Measurements from ENCODE around the gene SACS.

Gene SACS, protein sequence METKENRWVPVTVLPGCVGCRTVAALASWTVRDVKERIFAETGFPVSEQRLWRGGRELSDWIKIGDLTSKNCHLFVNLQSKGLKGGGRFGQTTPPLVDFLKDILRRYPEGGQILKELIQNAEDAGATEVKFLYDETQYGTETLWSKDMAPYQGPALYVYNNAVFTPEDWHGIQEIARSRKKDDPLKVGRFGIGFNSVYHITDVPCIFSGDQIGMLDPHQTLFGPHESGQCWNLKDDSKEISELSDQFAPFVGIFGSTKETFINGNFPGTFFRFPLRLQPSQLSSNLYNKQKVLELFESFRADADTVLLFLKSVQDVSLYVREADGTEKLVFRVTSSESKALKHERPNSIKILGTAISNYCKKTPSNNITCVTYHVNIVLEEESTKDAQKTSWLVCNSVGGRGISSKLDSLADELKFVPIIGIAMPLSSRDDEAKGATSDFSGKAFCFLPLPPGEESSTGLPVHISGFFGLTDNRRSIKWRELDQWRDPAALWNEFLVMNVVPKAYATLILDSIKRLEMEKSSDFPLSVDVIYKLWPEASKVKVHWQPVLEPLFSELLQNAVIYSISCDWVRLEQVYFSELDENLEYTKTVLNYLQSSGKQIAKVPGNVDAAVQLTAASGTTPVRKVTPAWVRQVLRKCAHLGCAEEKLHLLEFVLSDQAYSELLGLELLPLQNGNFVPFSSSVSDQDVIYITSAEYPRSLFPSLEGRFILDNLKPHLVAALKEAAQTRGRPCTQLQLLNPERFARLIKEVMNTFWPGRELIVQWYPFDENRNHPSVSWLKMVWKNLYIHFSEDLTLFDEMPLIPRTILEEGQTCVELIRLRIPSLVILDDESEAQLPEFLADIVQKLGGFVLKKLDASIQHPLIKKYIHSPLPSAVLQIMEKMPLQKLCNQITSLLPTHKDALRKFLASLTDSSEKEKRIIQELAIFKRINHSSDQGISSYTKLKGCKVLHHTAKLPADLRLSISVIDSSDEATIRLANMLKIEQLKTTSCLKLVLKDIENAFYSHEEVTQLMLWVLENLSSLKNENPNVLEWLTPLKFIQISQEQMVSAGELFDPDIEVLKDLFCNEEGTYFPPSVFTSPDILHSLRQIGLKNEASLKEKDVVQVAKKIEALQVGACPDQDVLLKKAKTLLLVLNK (N-terminal part only)

GRCh38 chr13:23433171-23434153 is at the start of gene SACS:
Gene SACS (minus strand): TSS chr13:23433702. CDS start chr13:23411239, 22,463 bp downstream.
- DNase-seq: no peak

DNA sequence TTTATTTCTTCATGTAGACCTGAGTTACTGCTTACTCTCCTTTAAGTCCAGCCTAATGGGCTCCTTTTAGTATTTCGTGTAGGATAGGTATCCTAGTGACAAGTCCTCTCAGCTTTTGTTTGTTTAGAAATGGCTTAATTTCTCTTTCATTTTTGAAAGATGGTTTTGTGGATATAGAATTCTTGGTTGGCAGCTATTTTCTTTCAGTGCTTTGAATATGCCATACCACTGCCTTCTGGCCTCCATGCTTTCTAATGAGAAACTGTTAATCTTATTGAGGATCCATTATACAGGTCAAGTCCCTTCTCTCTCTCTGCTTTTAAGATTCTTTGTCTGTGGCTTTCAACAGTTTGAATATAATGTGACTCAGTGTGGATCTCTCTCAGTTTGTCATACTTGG is 46.8 kb upstream of the SACS start:
- no peak for DNase-seq

DNA sequence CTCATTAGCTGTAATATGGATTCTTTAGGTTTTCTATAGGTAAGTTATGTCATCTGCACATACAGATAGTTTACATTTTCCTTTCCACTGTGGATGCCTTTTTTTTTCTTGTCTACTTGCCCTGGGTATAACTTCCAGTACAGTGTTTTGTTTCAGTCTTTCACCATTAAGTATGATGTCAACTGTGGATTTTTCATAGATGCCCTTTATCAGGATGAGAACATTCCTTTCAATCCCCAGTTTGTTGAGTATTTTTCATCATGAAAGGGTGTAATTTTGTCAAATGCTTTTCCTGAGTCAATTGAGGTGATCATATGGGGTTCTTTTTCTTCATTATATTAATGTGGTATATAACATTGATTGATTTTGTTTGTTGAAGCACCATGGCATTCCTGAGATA is 43.6 kb upstream of the SACS start:
- no peak for DNase-seq

- DNase-seq: no peak
These were observed 39.7 kb upstream of the SACS start for GRCh38 chr13:23473221-23473620.

- no peak for DNase-seq
These were observed 38.7 kb upstream of the SACS start for GRCh38 chr13:23472189-23472588.

- DNase-seq: no peak
These were observed 37.5 kb upstream of the SACS start for GRCh38 chr13:23470790-23471614.

- no peak for DNase-seq
These were observed 36.5 kb upstream of the SACS start for GRCh38 chr13:23469951-23470421.

DNA sequence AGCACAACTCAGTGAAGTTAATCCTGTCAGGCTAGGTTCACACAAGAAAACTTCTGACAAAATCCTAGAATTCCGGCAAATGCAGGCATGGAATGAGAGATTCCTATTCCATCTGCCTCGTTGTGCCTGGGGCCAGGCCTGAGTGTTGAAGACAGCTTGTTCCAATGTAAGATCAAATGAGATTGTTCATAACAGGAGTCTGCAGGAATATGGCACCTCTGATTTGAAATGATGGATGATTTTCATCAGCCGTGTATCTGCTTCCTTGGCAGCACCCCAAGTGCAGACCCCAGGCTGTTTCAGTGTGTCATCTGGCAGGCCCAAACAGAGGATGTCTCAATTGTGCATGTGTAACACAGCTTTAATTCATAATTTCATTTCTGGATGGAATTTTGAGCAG is 35.3 kb upstream of the SACS start:
- no peak for DNase-seq

GRCh38 chr13:23467932-23468278 is 34.4 kb upstream of the SACS start:
- no peak for DNase-seq

- DNase-seq: no peak
These were observed 33.8 kb upstream of the SACS start for GRCh38 chr13:23467048-23467931.

DNA sequence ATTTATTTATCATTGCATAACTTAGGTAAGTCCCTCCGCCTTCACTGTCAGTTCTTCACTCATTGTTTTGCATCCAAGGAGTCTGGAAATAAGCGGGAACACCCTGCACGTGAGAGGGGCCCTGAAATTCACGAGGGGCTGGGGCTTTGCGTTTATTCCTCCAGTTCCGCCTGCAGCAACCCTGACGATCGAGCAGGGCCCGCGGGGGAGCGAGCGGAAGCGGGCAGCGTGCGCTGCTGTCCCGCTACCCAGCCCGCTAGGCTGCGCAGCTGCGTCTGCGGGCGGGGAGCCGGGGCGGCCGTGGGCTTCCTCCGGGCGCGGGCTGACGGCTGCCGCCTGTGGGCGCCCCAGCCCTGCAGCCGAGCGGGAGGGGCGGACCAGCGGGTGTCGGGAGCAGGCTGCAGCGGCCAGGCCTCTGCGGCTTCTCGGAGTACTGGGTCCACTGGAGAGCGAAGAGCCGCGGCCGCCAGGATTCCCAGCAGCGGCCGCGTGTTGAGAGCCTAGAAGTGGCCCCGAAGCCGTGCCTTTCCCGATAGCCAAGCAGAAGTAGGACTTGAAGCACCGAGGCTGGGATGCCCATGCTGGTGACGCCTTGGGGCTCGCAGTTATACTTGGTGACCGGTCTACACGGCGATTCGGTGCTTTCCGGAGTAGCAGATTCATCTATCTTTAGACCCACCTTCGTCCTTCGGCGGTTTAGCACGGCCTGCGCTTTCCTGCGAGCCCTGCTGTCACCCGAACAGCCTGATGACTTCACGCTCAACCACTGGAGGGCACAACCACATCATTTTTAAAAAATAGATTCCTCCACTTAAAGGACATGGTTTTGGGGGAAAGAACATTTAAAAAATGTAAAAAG is 32.9 kb upstream of the SACS start:
- DNase-seq: peak; percentile 41

DNA sequence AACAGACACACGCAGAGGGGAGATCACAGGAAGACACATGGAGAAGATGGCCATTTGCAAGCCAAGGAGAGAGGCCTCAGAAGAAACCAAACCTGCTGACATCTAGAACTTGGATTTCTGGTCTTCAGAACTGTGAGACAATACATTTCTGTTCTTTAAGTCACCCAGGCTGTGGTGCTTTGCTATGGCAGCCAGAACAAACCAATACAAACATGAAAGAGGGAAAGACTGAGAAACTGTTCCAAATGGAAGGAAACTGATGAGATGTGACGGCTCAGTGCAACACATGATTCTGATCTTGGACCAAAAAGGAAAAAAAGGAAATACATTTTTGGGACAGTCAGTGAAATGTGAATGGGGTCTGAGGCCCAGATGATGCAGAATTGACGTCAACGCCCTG is 30.2 kb upstream of the SACS start:
- DNase-seq: no peak

DNA sequence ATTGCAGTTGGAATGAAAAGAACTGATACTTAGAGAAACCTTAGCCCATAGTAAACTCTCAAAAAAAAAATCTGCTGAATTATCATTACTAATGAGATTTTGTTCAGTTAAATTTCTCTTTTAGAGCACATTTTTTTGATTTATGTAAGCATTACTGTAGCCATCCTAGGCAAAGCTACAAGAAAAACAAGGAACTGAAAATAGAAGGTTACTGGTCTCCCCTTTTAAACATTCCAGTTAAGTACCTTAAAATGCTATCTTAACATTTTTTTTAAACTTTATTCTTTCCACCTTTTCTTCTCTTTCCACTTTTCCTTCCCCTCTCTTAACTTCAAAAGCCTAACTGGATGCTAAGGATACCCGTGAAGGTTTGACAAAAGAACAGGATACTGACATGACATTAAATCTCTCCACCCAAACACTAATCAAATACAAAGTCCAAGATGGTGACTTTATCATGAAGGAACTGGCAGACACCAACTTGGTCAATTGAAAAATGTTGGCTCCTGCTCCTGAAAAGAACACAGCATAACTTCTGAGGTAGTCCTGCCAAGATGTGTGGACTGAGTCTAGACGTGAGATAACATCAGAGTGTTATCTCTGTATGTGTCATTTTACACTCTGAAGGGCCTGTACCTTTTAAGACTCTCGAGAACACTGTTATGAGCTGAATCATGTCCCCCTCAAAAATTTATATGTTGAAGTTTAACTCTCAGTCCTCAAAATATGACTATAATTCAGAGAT is 29.5 kb upstream of the SACS start:
- DNase-seq: no peak

DNA sequence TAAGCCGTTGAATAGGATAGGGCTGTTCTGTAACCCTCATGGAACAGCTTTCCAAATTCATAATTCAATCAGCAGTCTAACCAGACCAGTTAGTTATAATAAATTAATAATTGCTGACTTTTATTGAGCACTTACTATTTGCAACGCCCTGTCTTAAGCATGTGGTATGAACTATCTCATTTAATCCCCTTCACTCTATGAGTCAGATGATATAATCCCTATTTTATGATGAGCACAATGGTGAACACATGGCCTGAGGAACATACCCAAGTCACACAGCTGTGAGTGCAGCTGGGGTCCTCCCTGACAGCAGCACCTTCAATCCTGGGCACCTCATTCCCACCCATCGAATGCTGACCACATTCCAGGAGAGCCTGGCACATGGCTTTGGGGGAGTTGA is 28.0 kb upstream of the SACS start:
- no peak for DNase-seq

- DNase-seq: no peak
These were observed 27.4 kb upstream of the SACS start for GRCh38 chr13:23460921-23461320.

- no peak for DNase-seq
These were observed 26.8 kb upstream of the SACS start for GRCh38 chr13:23460309-23460708.

GRCh38 chr13:23458989-23459388 is 25.5 kb upstream of the SACS start:
- DNase-seq: no peak

DNA sequence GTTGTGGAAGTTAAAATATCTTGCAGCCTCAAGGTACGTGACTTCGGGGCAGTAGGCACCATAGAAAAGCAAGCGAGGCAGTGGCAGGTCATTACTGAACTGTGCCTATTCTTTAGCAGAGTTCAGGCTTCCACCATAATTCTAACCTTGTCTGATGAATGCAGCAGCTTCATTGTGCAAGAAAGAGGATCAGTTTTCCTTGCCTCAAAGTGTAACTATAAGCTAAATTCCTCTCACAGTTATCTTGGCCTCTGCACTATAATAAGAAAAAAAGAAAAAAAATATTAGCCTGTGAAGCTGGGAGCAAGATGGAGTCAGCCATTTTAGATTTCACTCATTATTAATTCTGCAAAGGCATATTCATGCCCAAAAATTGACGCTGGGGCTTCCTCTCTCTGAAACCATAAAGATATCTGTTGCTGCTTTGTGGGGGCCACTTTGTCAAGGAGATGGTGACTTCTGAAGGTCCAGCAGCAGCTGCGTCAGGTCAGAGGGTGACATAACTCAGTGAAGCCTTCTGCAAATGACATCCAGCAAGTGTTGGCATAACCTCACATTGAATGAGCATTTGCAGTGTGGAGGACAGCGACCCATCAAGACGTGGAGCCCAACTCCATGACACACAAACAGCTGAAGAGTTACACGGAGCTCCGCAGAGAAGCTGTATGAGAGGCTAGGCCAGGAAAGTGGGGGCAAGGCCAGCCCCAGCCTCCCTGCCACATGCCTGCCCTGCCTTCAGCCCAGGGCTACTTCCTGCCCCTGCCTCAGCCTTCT is 23.1 kb upstream of the SACS start:
- DNase-seq: no peak
